HL-60 (cell line): Measurements from ENCODE around the gene NEUROD2.

ENCODE experiments used
- POLR2AphosphoS5 ChIP-seq: IDR thresholded peaks from 2 replicates; pipeline ENCODE4 v1.6.1; 2012; ENCODE audit warnings: low read depth
- TF ChIP-seq, protein P1 (sequence below): IDR thresholded peaks from one replicate; pipeline ENCODE4 v1.5.1; 2011; ENCODE audit warnings: low read length, control low read depth, inconsistent platforms; ENCODE audit not compliant: insufficient read depth

DNA sequence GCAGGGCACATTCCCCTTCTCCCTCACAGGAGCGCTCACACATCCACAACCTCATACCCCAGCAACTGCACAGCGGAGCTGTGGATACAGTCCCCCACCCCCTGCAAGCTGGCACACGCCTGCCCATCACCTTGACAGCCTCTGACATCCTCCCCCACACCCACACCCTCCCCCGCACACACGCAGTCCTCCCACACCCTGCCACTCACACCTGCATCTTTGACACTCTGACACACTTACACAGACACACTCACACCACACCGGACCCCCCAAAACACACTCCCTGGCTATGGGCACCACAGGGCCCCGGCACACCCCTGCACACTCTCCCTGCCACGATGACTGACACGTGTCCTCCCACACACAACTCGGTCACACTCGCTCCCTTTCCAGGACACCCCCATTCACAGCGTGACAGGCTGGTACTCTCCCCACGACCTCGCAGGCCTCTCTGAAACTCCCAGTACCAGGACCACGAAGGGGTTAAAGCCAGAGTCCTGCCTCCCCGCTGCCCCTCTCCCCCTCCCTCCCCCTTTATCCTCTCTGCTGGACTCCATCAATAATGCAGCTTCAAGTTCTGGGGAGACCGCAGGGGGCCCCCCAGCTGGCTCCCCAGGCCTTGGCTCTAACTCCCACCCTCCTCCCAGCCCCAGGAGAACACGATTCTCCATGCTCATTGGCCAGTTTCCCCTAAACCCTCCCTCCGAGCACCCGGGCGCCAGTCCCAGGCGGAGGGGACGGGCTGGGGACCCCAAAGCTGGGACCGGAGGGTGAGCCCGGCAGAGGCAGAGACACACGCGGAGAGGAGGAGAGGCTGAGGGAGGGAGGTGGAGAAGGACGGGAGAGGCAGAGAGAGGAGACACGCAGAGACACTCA is 18.7 kb upstream of the NEUROD2 start, which contains the start of gene PPP1R1B:
- no peak for TF ChIP-seq POLR2AphosphoS5
- TF ChIP-seq, protein P1, sequence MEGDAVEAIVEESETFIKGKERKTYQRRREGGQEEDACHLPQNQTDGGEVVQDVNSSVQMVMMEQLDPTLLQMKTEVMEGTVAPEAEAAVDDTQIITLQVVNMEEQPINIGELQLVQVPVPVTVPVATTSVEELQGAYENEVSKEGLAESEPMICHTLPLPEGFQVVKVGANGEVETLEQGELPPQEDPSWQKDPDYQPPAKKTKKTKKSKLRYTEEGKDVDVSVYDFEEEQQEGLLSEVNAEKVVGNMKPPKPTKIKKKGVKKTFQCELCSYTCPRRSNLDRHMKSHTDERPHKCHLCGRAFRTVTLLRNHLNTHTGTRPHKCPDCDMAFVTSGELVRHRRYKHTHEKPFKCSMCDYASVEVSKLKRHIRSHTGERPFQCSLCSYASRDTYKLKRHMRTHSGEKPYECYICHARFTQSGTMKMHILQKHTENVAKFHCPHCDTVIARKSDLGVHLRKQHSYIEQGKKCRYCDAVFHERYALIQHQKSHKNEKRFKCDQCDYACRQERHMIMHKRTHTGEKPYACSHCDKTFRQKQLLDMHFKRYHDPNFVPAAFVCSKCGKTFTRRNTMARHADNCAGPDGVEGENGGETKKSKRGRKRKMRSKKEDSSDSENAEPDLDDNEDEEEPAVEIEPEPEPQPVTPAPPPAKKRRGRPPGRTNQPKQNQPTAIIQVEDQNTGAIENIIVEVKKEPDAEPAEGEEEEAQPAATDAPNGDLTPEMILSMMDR = no peak
